PC-3 (cell line): ENCODE measurements around the gene KDM1A. TPM values are rescaled to one million over a fixed set of nuclear protein-coding genes. Genes with fewer than 3 reads are reported as not detected.

Experiments
- ATAC-seq: fragments of 200-7000 bp; cut with Tn5 transposase; 2 replicates; pipeline ENCODE4 v1.9.1; 2020; ENCODE audit warnings: mild to moderate bottlenecking, moderate library complexity
- BruUV-seq: library from RNA; stranded (reverse); fragments of 400-500 nt; replicated peaks from 2 replicates; lab custom pipeline; 2021; lab: Mats Ljungman, UMichigan
- CTCF ChIA-PET: fragments of 300-600 bp; sonication (Branson Sonifier 250); formaldehyde crosslinking; loops from one replicate; lab custom pipeline; 2022; ENCODE audit warnings: antibody characterized with exemption; lab: Charles Lee
- POLR2A ChIA-PET: fragments of 300-600 bp; sonication (Branson Sonifier 250); formaldehyde crosslinking; loops from one replicate; lab custom pipeline; 2022; ENCODE audit warnings: antibody characterized with exemption; ENCODE audit not compliant: unreplicated experiment; lab: Charles Lee
- DNase-seq: peaks from one replicate; pipeline ENCODE4 v3.0.0-alpha.2; 2015
- H2AFZ ChIP-seq: fragments of 300-600 bp; sonication (generic); 2 replicates; pipeline ENCODE4 v1.6.0; 2016; ENCODE audit warnings: antibody characterized with exemption, low read length
- H3F3A ChIP-seq: fragments of 300-600 bp; sonication (generic); one replicate; pipeline ENCODE4 v1.6.0; 2017; ENCODE audit warnings: antibody characterized with exemption, low read length, control low read depth, mild to moderate bottlenecking; ENCODE audit not compliant: unreplicated experiment
- H3K27ac ChIP-seq: fragments of 300-600 bp; sonication (generic); 2 replicates; pipeline ENCODE4 v1.5.1; 2016; ENCODE audit warnings: mild to moderate bottlenecking, low read length
- H3K27me3 ChIP-seq: fragments of 300-600 bp; sonication (generic); 2 replicates; pipeline ENCODE4 v1.6.1; 2016; ENCODE audit warnings: low read length, mixed read lengths
- H3K36me3 ChIP-seq: fragments of 300-600 bp; sonication (generic); 2 replicates; pipeline ENCODE4 v1.6.1; 2016; ENCODE audit warnings: low read depth, mixed run types, low read length, mixed read lengths
- H3K4me1 ChIP-seq: fragments of 300-600 bp; sonication (generic); 2 replicates; pipeline ENCODE4 v1.5.1; 2016; ENCODE audit warnings: low read length; ENCODE audit not compliant: insufficient read depth
- H3K4me2 ChIP-seq: fragments of 300-600 bp; sonication (generic); 2 replicates; pipeline ENCODE4 v1.6.0; 2016; ENCODE audit warnings: low read length
- H3K4me3 ChIP-seq: fragments of 300-600 bp; sonication (generic); 2 replicates; pipeline ENCODE4 v1.5.1; 2016; ENCODE audit warnings: mild to moderate bottlenecking, low read length, mixed read lengths
- H3K79me2 ChIP-seq: fragments of 300-600 bp; sonication (generic); 2 replicates; pipeline ENCODE4 v1.6.1; 2017; ENCODE audit warnings: low read length, mixed read lengths
- H3K9ac ChIP-seq: fragments of 300-600 bp; sonication (generic); 2 replicates; pipeline ENCODE4 v1.6.0; 2016; ENCODE audit warnings: mild to moderate bottlenecking, low read length
- H3K9me2 ChIP-seq: fragments of 300-600 bp; sonication (generic); replicated peaks from 2 replicates; pipeline ENCODE4 v1.6.1; 2016; ENCODE audit warnings: mixed run types, low read length, mixed read lengths
- H3K9me3 ChIP-seq: fragments of 300-600 bp; sonication (generic); 2 replicates; pipeline ENCODE4 v1.6.1; 2016; ENCODE audit warnings: low read length, mixed read lengths
- H4K20me1 ChIP-seq: fragments of 300-600 bp; sonication (generic); 2 replicates; pipeline ENCODE4 v1.6.1; 2016; ENCODE audit warnings: low read length, mixed read lengths
- EZH2 ChIP-seq: fragments of 300-600 bp; sonication (generic); IDR thresholded peaks from one replicate; pipeline ENCODE4 v1.6.1; 2017; ENCODE audit warnings: antibody characterized with exemption, mild to moderate bottlenecking, low read length; ENCODE audit not compliant: unreplicated experiment
- EZH2phosphoT487 ChIP-seq: fragments of 300-600 bp; sonication (generic); IDR thresholded peaks from 2 replicates; pipeline ENCODE4 v1.6.1; 2018; ENCODE audit warnings: mild to moderate bottlenecking, antibody characterized with exemption, low read length, borderline replicate concordance
- intact Hi-C: fragments of 100-400 bp; cut with micrococcal nuclease; formaldehyde crosslinking; loops from 2 replicates; pipeline ENCODE4 v1.9.0; 2023
- total RNA-seq: library from RNA; depleted of rRNA; stranded (reverse); fragments of >200 nt; gene quantifications from 2 replicates; pipeline ENCODE4 v1.2.3, GENCODE V29; 2014
- TF ChIP-seq, protein P1 (sequence below): fragments of 300-600 bp; sonication (generic); conservative IDR thresholded peaks from 2 replicates; pipeline ENCODE4 v1.5.1; 2017; ENCODE audit warnings: antibody characterized with exemption, low read depth, mild to moderate bottlenecking, low read length

Gene KDM1A
- total RNA-seq, 1 experiment from 2014 or later = 186 TPM

DNA sequence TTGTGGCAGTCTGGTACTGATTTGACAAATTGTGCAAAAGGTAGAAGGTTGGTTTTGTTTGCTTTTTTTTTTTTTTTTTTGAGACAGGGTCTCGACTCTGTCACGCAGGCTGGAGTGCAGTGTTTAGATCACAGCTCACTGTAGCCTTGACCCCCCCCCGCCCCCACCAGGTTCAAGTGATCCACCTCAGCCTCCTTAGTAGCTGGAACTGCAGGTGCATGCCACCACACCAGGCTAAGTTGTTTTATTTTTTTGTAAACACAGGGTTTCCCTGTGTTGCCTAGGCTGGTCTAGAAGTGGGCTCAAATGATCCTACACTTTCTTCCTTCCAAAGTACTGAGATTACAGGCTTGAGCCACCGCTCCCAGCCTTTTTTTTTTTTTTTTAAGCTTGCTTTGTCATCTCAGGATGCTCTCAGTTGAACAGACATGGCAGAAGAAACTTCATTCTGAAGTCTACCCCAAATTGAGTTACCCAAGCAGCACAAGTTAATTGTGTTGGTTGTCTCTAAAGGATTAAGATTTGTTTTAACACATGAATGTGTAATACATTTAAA lies 8.2 kb downstream of the KDM1A start:
- TF ChIP-seq EZH2phosphoT487 (no peak), EZH2 (no peak)
- TF ChIP-seq, protein P1, sequence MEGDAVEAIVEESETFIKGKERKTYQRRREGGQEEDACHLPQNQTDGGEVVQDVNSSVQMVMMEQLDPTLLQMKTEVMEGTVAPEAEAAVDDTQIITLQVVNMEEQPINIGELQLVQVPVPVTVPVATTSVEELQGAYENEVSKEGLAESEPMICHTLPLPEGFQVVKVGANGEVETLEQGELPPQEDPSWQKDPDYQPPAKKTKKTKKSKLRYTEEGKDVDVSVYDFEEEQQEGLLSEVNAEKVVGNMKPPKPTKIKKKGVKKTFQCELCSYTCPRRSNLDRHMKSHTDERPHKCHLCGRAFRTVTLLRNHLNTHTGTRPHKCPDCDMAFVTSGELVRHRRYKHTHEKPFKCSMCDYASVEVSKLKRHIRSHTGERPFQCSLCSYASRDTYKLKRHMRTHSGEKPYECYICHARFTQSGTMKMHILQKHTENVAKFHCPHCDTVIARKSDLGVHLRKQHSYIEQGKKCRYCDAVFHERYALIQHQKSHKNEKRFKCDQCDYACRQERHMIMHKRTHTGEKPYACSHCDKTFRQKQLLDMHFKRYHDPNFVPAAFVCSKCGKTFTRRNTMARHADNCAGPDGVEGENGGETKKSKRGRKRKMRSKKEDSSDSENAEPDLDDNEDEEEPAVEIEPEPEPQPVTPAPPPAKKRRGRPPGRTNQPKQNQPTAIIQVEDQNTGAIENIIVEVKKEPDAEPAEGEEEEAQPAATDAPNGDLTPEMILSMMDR = no peak
- H3K9ac ChIP-seq = no peak overlapping the region
- H3K9me3 ChIP-seq = no peaks in the 10 kb centered on the region
- peaks cover 13% of the 10 kb centered on the region for H3K36me3 ChIP-seq
- H3K4me1 ChIP-seq = peaks cover 15% of the 10 kb centered on the region; the same call in 1 of the 2 replicates
- intact Hi-C loops = no loop called here
- H3K27ac ChIP-seq = no peak overlapping the region
- peaks cover 83% of the 10 kb centered on the region for H4K20me1 ChIP-seq
- H3K27me3 ChIP-seq = no peaks in the 10 kb centered on the region
- ChIA-PET POLR2A (no interaction called here), CTCF (interaction anchor here (0.6 kb wide), 1 partner anchor 9 kb away, joined by 3 read pairs; no protein-coding TSS in a partner anchor)
- H3K4me3 ChIP-seq = no peak overlapping the region
- H3F3A ChIP-seq = no peaks in the 10 kb centered on the region
- ATAC-seq (no peak), DNase-seq (no peak)
- no TSS peak for BruUV-seq
- no peak overlapping the region for H3K4me2 ChIP-seq
- H3K9me2 ChIP-seq = no peaks in the 10 kb centered on the region
- peaks cover 100% of the 10 kb centered on the region for H3K79me2 ChIP-seq
- no peak overlapping the region for H2AFZ ChIP-seq

DNA sequence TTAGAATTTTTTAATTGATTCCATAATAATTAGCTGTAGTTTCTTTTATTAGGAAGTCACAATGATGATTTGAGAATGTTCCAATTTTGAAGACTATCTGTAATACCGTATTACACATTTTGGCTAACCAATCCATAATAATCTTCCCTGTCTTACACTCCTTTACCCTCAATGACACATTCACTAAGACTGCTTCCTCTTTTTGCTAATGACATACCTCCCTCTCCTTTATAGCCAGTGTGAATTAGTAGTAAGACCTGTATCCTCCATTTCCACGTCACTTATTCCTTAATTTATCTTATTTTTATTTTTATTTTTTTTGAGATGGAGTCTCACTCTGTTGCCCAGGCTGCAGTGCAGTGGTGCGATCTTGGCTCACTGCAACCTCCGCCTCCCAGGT lies 10.1 kb downstream of the KDM1A start:
- DNase-seq = no peak
- Histone ChIP-seq H3K27me3 (no peaks in the 10 kb centered on the region), H2AFZ (no peak overlapping the region), H3K9ac (no peak overlapping the region), H3K79me2 (peaks cover 100% of the 10 kb centered on the region), H3K4me1 (0 out of 2 replicates have a peak, but pooled peaks cover 6% of the 10 kb centered on the region), H3K4me3 (no peak overlapping the region), H3F3A (no peaks in the 10 kb centered on the region), H4K20me1 (peaks cover 71% of the 10 kb centered on the region), H3K9me3 (no peaks in the 10 kb centered on the region), H3K4me2 (no peak overlapping the region), H3K27ac (no peak overlapping the region), H3K9me2 (no peaks in the 10 kb centered on the region), H3K36me3 (peaks cover 7% of the 10 kb centered on the region)
- intact Hi-C loops = loop anchor here (2.0 kb wide), 1 partner anchor 43 kb away; no protein-coding TSS in a partner anchor
- BruUV-seq = no TSS peak
- ChIA-PET POLR2A (interaction anchor here (0.5 kb wide), 1 partner anchor 315 kb away, joined by 10 read pairs; the partner anchor contains the start of gene HNRNPR), CTCF (no interaction called here)
- no peak for ATAC-seq
- no peak for TF ChIP-seq EZH2
- TF ChIP-seq EZH2phosphoT487 = no peak
- TF ChIP-seq, protein P1 = no peak

DNA sequence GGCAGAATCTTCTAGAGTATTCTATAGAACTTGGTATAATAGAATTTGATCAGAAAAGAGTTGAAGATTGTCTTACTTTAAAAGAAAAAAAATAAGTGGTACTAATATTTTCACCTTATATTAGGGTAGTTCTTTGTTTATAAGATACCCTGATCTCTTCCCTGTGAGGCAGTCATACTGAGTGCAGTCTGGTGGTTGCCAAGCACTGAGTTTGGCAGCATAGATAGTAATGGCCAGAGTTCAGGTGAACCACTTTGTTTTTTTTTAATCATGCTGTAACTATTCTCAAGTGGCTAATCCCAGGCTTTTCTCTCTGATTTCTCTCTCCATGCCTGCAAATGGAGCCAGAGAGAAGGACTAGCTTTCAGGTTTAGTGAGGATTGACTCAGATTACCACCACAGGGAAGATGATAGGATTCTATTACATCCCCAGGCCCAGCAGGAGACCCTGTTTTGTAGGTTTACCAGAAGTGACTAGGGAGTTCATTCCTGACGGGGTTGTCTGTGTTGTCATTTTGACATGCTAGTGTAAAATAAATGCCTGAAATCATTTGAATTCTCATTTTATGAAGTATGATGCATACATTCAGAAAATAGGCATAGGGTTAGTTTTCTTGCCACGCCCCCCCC lies 16.7 kb downstream of the KDM1A start:
- H3K36me3 ChIP-seq = peaks cover 16% of the 10 kb centered on the region; the same call in 1 of the 2 replicates
- no peaks in the 10 kb centered on the region for H3F3A ChIP-seq
- H4K20me1 ChIP-seq = peaks cover 74% of the 10 kb centered on the region
- no peaks in the 10 kb centered on the region for H3K9me3 ChIP-seq
- no peaks in the 10 kb centered on the region for H3K9me2 ChIP-seq
- ChIA-PET POLR2A (no interaction called here), CTCF (no interaction called here)
- no peak overlapping the region for H3K4me2 ChIP-seq
- H3K79me2 ChIP-seq = peaks cover 100% of the 10 kb centered on the region
- no peak overlapping the region for H2AFZ ChIP-seq
- BruUV-seq = no TSS peak
- no peak overlapping the region for H3K27ac ChIP-seq
- no peak overlapping the region for H3K9ac ChIP-seq
- no peak overlapping the region for H3K4me3 ChIP-seq
- H3K4me1 ChIP-seq = peaks cover 5% of the 10 kb centered on the region; the same call in 1 of the 2 replicates
- H3K27me3 ChIP-seq = no peaks in the 10 kb centered on the region
- TF ChIP-seq EZH2 = no peak
- TF ChIP-seq, protein P1 = no peak
- TF ChIP-seq EZH2phosphoT487 = no peak
- DNase-seq = no peak
- intact Hi-C loops = no loop called here
- no peak for ATAC-seq
